Esophagus squamous epithelium (tissue), 4 donors: ENCODE data around the gene ARHGAP28.

Source experiments
- CTCF ChIP-seq, 6 experiments: fragments of 450-650 bp in 4 of 6; fragments of 200-600 bp in 2 of 6; sonication (generic) in 2 of 6; IDR thresholded peaks; one replicate each; pipeline ENCODE4 v1.5.1; 2016 to 2019; ENCODE audit warnings: antibody characterized with exemption in 6 of 6, mild to moderate bottlenecking in 4 of 6, moderate library complexity in 4 of 6
- POLR2A ChIP-seq, 4 donors: fragments of 450-650 bp; IDR thresholded peaks; one replicate each; pipeline ENCODE4 v1.6.1; 2017; ENCODE audit warnings: antibody characterized with exemption in 4 of 4, mild to moderate bottlenecking in 4 of 4, moderate library complexity in 3 of 4

- TF ChIP-seq CTCF (IDR thresholded peaks at IDR 0.05) = no peak
- no peak for TF ChIP-seq POLR2A (IDR thresholded peaks at IDR 0.05)
These were observed 131.4 kb downstream of the ARHGAP28 start for GRCh38 chr18:6860804-6861448.
